GM12801 (cell line): Measurements from ENCODE around the gene C3orf20.

Source experiments
- CTCF ChIP-seq: IDR thresholded peaks from one replicate; pipeline ENCODE4 v1.5.1; 2011; ENCODE audit warnings: control low read depth; ENCODE audit not compliant: insufficient read length; ENCODE audit errors: extremely low read depth

The C3orf20 gene

GRCh38 chr3:14808025-14808424 lies 133.1 kb downstream of the C3orf20 start:
- no peak for TF ChIP-seq CTCF

- no peak for TF ChIP-seq CTCF
Observed at GRCh38 chr3:14808502-14809266, 133.7 kb downstream of the C3orf20 start.

- TF ChIP-seq CTCF = no peak
Observed at GRCh38 chr3:14810070-14810791, 135.3 kb downstream of the C3orf20 start.

GRCh38 chr3:14810801-14811661 lies 136.1 kb downstream of the C3orf20 start:
- TF ChIP-seq CTCF = no peak

GRCh38 chr3:14811684-14812083 lies 136.7 kb downstream of the C3orf20 start:
- no peak for TF ChIP-seq CTCF

- TF ChIP-seq CTCF = no peak
Observed at GRCh38 chr3:14812196-14812790, 137.4 kb downstream of the C3orf20 start.
